Gastrocnemius medialis (tissue), 4 donors: ENCODE measurements around the gene SLC35B3. TPM values are rescaled to one million over a fixed set of nuclear protein-coding genes. Genes with fewer than 3 reads are reported as not detected.

Source experiments
- ATAC-seq, 2 donors: fragments of 150-250 bp; one replicate each; pipeline ENCODE4 v1.9.1; 2016
- DNase-seq, 2 donors: peaks; one replicate each; pipeline ENCODE4 v3.0.0-alpha.2; 2019
- H3K27ac ChIP-seq, 4 donors: fragments of 200-600 bp; sonication (generic); 1 replicate in 1 of 4; 2 replicates in 3 of 4; pipeline ENCODE4 v1.5.1; 2016 to 2018; ENCODE audit warnings: mild to moderate bottlenecking in 2 of 4, moderate library complexity in 1 of 4
- H3K27me3 ChIP-seq, 3 donors: fragments of 200-600 bp; sonication (generic) in 2 of 3; 1 replicate in 1 of 3; 2 replicates in 2 of 3; pipeline versions ENCODE4 v1.5.1 to v1.6.0; 2016 to 2019; ENCODE audit warnings: mild to moderate bottlenecking in 1 of 3, moderate library complexity in 1 of 3
- H3K36me3 ChIP-seq, 2 donors: fragments of 200-600 bp; sonication (generic) in 1 of 2; one replicate each; pipeline ENCODE4 v1.5.1; 2017 to 2018
- H3K4me1 ChIP-seq, 2 donors: fragments of 200-600 bp; sonication (generic) in 1 of 2; one replicate each; pipeline ENCODE4 v1.5.1; 2016 to 2017; ENCODE audit warnings: mild to moderate bottlenecking in 2 of 2
- H3K4me3 ChIP-seq, 4 donors: fragments of 200-600 bp; sonication (generic) in 3 of 4; 1 replicate in 1 of 4; 2 replicates in 3 of 4; pipeline ENCODE4 v1.5.1; 2016 to 2019; ENCODE audit warnings: mild to moderate bottlenecking in 2 of 4
- H3K9me3 ChIP-seq, 3 donors: fragments of 200-600 bp; sonication (generic) in 2 of 3; 1 replicate in 1 of 3; 2 replicates in 2 of 3; pipeline ENCODE4 v1.5.1; 2016 to 2019
- POLR2A ChIP-seq, 2 donors: fragments of 450-650 bp; IDR thresholded peaks; one replicate each; pipeline ENCODE4 v1.6.1; 2017; ENCODE audit warnings: antibody characterized with exemption in 2 of 2, mild to moderate bottlenecking in 2 of 2, moderate library complexity in 2 of 2
- in situ Hi-C, 4 donors: fragments of 200-750 bp; cut with MboI; loops; one replicate each; pipeline versions ENCODE4 v1.15.0 to v1.8.0; 2017; ENCODE audit warnings: low sequenced_read_pairs in 4 of 4
- intact Hi-C: fragments of 100-400 bp; cut with DNase I; formaldehyde crosslinking; loops from one replicate; pipeline ENCODE4 v1.15.1; 2023; ENCODE audit warnings: low total_unique reads
- total RNA-seq, 4 donors: library from RNA; depleted of rRNA; stranded (reverse); fragments of >200 nt; gene quantifications; one replicate each; pipeline versions ENCODE4 v1.1.0 to v1.2.3, GENCODE V29; 2016
- TF ChIP-seq, protein P1 (sequence below), 5 experiments: fragments of 450-650 bp in 3 of 5; fragments of 200-600 bp in 2 of 5; sonication (generic) in 2 of 5; IDR thresholded peaks in 4 of 5; conservative IDR thresholded peaks in 1 of 5; 1 replicate in 4 of 5; 2 replicates in 1 of 5; pipeline ENCODE4 v1.5.1; 2016 to 2019; ENCODE audit warnings: antibody characterized with exemption in 5 of 5, mild to moderate bottlenecking in 3 of 5, moderate library complexity in 3 of 5

The SLC35B3 gene
- total RNA-seq, 4 donors from 2014 or later: 2.2 to 5.6 (median 3.2) TPM

DNA sequence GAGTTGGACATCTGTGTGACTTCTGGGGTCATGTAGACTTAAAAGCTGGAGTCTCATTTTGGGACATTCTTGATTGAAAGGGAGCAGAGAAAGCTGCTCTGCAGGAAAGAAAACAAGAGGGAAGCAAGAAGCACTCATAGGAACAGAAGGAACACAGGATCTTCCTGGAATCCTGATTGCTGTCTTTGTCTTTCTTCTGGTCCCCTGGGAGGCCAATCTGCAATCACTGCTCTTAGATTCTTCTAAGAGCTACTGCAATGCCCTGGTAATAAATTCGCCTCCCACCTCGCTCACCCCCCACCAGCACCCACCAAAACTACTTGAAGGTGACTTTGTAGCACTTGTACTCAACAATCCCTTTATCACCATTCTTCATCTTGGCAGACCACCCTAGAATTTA, 51.8 kb downstream of the SLC35B3 start:
- no peak for TF ChIP-seq POLR2A (IDR thresholded peaks at IDR 0.05)
- TF ChIP-seq, protein P1, sequence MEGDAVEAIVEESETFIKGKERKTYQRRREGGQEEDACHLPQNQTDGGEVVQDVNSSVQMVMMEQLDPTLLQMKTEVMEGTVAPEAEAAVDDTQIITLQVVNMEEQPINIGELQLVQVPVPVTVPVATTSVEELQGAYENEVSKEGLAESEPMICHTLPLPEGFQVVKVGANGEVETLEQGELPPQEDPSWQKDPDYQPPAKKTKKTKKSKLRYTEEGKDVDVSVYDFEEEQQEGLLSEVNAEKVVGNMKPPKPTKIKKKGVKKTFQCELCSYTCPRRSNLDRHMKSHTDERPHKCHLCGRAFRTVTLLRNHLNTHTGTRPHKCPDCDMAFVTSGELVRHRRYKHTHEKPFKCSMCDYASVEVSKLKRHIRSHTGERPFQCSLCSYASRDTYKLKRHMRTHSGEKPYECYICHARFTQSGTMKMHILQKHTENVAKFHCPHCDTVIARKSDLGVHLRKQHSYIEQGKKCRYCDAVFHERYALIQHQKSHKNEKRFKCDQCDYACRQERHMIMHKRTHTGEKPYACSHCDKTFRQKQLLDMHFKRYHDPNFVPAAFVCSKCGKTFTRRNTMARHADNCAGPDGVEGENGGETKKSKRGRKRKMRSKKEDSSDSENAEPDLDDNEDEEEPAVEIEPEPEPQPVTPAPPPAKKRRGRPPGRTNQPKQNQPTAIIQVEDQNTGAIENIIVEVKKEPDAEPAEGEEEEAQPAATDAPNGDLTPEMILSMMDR (IDR thresholded peaks at IDR 0.05 in 4 of 5, conservative IDR thresholded peaks at IDR 0.05 in 1 of 5): no peak
- no peak overlapping the region for H3K4me3 ChIP-seq
- intact Hi-C loops: no loop called here
- no peak for DNase-seq
- no peaks in the 10 kb centered on the region for H3K36me3 ChIP-seq
- no peaks in the 10 kb centered on the region for H3K9me3 ChIP-seq
- in situ Hi-C loops: no loop called here
- H3K27ac ChIP-seq: no peak overlapping the region
- no peaks in the 10 kb centered on the region for H3K4me1 ChIP-seq
- no peaks in the 10 kb centered on the region for H3K27me3 ChIP-seq
- no peak for ATAC-seq

DNA sequence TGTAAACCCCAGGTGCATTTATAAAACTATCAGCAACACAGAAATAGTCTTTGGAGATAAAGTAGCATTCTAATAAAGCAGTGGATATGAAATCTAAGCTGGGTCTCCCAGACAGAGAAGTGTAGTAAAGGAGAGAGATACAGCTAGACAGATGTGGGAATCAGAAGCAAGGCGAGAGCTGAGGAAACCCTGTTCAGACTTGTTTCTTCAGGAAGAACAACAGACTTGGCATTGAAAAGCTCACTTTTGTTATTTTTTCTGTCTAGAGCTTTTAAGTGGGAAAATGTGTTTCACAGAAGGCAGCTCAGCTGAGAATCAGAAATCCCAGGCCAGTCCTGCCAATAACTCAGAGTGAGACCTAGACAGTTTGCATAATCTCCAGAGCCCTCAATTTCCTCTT, 52.9 kb downstream of the SLC35B3 start:
- H3K27ac ChIP-seq: no peak overlapping the region
- no peaks in the 10 kb centered on the region for H3K36me3 ChIP-seq
- TF ChIP-seq POLR2A (IDR thresholded peaks at IDR 0.05): no peak
- H3K4me1 ChIP-seq: no peaks in the 10 kb centered on the region
- H3K27me3 ChIP-seq: no peaks in the 10 kb centered on the region
- H3K4me3 ChIP-seq: no peak overlapping the region
- no peaks in the 10 kb centered on the region for H3K9me3 ChIP-seq
- in situ Hi-C loops (no loop called here), intact Hi-C loops (no loop called here)
- ATAC-seq: no peak
- DNase-seq: no peak

DNA sequence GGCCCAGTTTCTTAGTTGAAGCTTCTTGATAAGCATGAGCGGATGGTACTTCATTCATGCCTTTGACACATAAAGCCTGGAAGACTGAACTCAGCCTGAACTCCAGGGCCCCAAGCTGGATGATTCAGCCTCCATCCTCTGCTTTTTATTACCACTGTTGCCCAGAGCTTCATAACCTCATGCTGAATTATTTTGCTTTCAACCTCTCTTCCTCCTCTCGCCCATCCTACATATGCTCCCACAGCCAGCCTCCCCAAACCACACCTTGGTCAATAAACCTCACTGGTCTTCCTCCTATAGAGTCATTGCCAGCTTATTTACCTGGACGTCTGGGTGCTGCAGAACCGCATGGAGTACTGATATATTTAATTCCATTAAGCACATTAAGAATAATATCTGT, 59.4 kb downstream of the SLC35B3 start:
- H3K9me3 ChIP-seq: no peaks in the 10 kb centered on the region

More for the DNA sequence above, 59.4 kb downstream of the SLC35B3 start:
- in situ Hi-C loops: no loop called here
- H3K27ac ChIP-seq: no peak overlapping the region
- ATAC-seq: no peak
- no peaks in the 10 kb centered on the region for H3K27me3 ChIP-seq
- no peaks in the 10 kb centered on the region for H3K36me3 ChIP-seq
- intact Hi-C loops: no loop called here
- H3K4me3 ChIP-seq: no peak overlapping the region
- DNase-seq: no peak
- H3K4me1 ChIP-seq: no peaks in the 10 kb centered on the region
- TF ChIP-seq POLR2A (IDR thresholded peaks at IDR 0.05): no peak
- TF ChIP-seq, protein P1 (IDR thresholded peaks at IDR 0.05 in 4 of 5, conservative IDR thresholded peaks at IDR 0.05 in 1 of 5): no peak
